Measurements from ENCODE around the gene GARIN5A.

GRCh38 chr19:50490411-50490811 is 13.8 kb upstream of the GARIN5A start:
- TF ChIP-seq POLR2A (IDR thresholded peaks at IDR 0.05) (no peak), POLR2AphosphoS5 (IDR thresholded peaks at IDR 0.05) (no peak), CTCF (IDR thresholded peaks at IDR 0.05) (no peak)
